T-helper 2 cell (primary cell): ENCODE data around the gene ECE1.
"Not testable (repeated sequence)": the region's sequence is repeated elsewhere in the genome, so short reads cannot be mapped to it uniquely, and the experiment has no call there.

Source experiments
- DNase-seq, 5 experiments: peaks; one replicate each; pipeline versions ENCODE4 v3.0.0 to v3.0.0-alpha.2; 2012 to 2022

The ECE1 gene

GRCh38 chr1:21216835-21217811 is 73.1 kb downstream of the ECE1 start:
- DNase-seq, result peak; percentile 22 to 66 (median 54)

- no peak for DNase-seq
Observed at GRCh38 chr1:21212126-21212525, 78.1 kb downstream of the ECE1 start.

- peak in 1 of 5 experiments; percentile 16 for DNase-seq
Observed at GRCh38 chr1:21208137-21208700, 82.0 kb downstream of the ECE1 start.

- DNase-seq, result peak in 1 of 5 experiments; percentile 41
Observed at GRCh38 chr1:21206117-21206516, 84.1 kb downstream of the ECE1 start.

- DNase-seq, result no peak
Observed at GRCh38 chr1:21205416-21205815, 84.8 kb downstream of the ECE1 start.

GRCh38 chr1:21201650-21202049 is 88.6 kb downstream of the ECE1 start:
- DNase-seq, result no peak

- DNase-seq, result not testable (repeated sequence)
Observed at GRCh38 chr1:21201238-21201637, 89.0 kb downstream of the ECE1 start.

- no peak for DNase-seq
Observed at GRCh38 chr1:21200767-21201166, 89.5 kb downstream of the ECE1 start.

GRCh38 chr1:21198929-21199328 is 91.3 kb downstream of the ECE1 start:
- no peak for DNase-seq

GRCh38 chr1:21192871-21193270 is 97.4 kb downstream of the ECE1 start:
- DNase-seq, result no peak

GRCh38 chr1:21192284-21192683 is 98.0 kb downstream of the ECE1 start:
- DNase-seq, result no peak

- DNase-seq, result peak in 1 of 5 experiments; percentile 20
Observed at GRCh38 chr1:21190771-21191170, 99.5 kb downstream of the ECE1 start.

- no peak for DNase-seq
Observed at GRCh38 chr1:21189906-21190500, 100.3 kb downstream of the ECE1 start.

GRCh38 chr1:21189421-21189820 is 100.8 kb downstream of the ECE1 start:
- no peak for DNase-seq

- DNase-seq, result no peak
Observed at GRCh38 chr1:21188235-21188634, 102.0 kb downstream of the ECE1 start.

GRCh38 chr1:21185221-21185731 is 105.0 kb downstream of the ECE1 start:
- DNase-seq, result no peak

GRCh38 chr1:21184276-21184675 is 106.0 kb downstream of the ECE1 start:
- no peak for DNase-seq

- no peak for DNase-seq
Observed at GRCh38 chr1:21182181-21182731, 108.0 kb downstream of the ECE1 start.

GRCh38 chr1:21178271-21178670 is 112.0 kb downstream of the ECE1 start:
- DNase-seq, result not testable (repeated sequence)

GRCh38 chr1:21176586-21177555 is 113.4 kb downstream of the ECE1 start, which contains the start of gene EIF4G3:
EIF4G3 (minus strand) TSS chr1:21176897; CDS start chr1:21002742, 174,155 bp downstream.
- peak; percentile 93 to 100 (median 96) for DNase-seq
